CD8-positive, alpha-beta memory T cell (primary cell): ENCODE results near the gene SHISA7. TPM values are rescaled to one million over a fixed set of nuclear protein-coding genes. Genes with fewer than 3 reads are reported as not detected.
A peak's percentile ranks its signal among the peaks of the same experiment; 100 is the strongest.

Source experiments
- CTCF ChIA-PET: fragments of 350-600 bp; sonication (Branson Sonifier 250); formaldehyde crosslinking; loops from one replicate; lab custom pipeline; 2021; ENCODE audit warnings: antibody characterized with exemption; lab: Charles Lee
- POLR2A ChIA-PET: fragments of 350-600 bp; sonication (Branson Sonifier 250); formaldehyde crosslinking; loops from one replicate; lab custom pipeline; 2021; ENCODE audit warnings: antibody characterized with exemption; lab: Charles Lee
- DNase-seq, 5 donors: peaks; one replicate each; pipeline versions ENCODE4 v3.0.0 to v3.0.0-alpha.2; 2020 to 2022; ENCODE audit warnings: mixed read lengths in 1 of 5
- H3K27ac ChIP-seq: one replicate; pipeline ENCODE4 v1.7.0; 2013; ENCODE audit warnings: low read depth, mild to moderate bottlenecking, low read length, moderate library complexity
- H3K27me3 ChIP-seq: 2 replicates; pipeline ENCODE4 v1.7.0; 2013; ENCODE audit warnings: low read length, mild to moderate bottlenecking; ENCODE audit not compliant: insufficient read depth, poor library complexity, severe bottlenecking
- H3K36me3 ChIP-seq: 2 replicates; pipeline ENCODE4 v1.7.0; 2013; ENCODE audit warnings: mild to moderate bottlenecking, low read length, moderate library complexity; ENCODE audit not compliant: insufficient read depth
- H3K4me1 ChIP-seq: 2 replicates; pipeline ENCODE4 v1.7.0; 2013; ENCODE audit warnings: mild to moderate bottlenecking, low read length, moderate library complexity; ENCODE audit not compliant: insufficient read depth
- H3K4me3 ChIP-seq: 2 replicates; pipeline ENCODE4 v1.7.0; 2013; ENCODE audit warnings: mild to moderate bottlenecking, low read length
- H3K9me3 ChIP-seq: 2 replicates; pipeline ENCODE4 v1.7.0; 2013; ENCODE audit warnings: mild to moderate bottlenecking, low read length
- H3K27ac Mint-ChIP-seq, 8 donors: one replicate each; pipeline ENCODE4 v1.8.0; 2020 to 2021; ENCODE audit warnings: mixed read lengths in 8 of 8, mild to moderate bottlenecking in 6 of 8, inconsistent platforms in 3 of 8, moderate library complexity in 3 of 8
- H3K27me3 Mint-ChIP-seq, 2 donors: one replicate each; pipeline ENCODE4 v1.8.0; 2020 to 2021; ENCODE audit warnings: mixed read lengths in 2 of 2, mild to moderate bottlenecking in 1 of 2, moderate library complexity in 1 of 2
- H3K36me3 Mint-ChIP-seq, 3 donors: one replicate each; pipeline ENCODE4 v1.8.0; 2020 to 2021; ENCODE audit warnings: mixed read lengths in 3 of 3, inconsistent platforms in 1 of 3, mild to moderate bottlenecking in 1 of 3
- H3K4me1 Mint-ChIP-seq, 3 donors: one replicate each; pipeline ENCODE4 v1.8.0; 2020 to 2021; ENCODE audit warnings: mixed read lengths in 3 of 3, inconsistent platforms in 1 of 3, mild to moderate bottlenecking in 1 of 3
- H3K4me3 Mint-ChIP-seq, 7 donors: one replicate each; pipeline ENCODE4 v1.8.0; 2020 to 2021; ENCODE audit warnings: mixed read lengths in 7 of 7, mild to moderate bottlenecking in 6 of 7, moderate library complexity in 4 of 7, inconsistent platforms in 2 of 7
- H3K9me3 Mint-ChIP-seq, 5 donors: one replicate each; pipeline ENCODE4 v1.8.0; 2020 to 2022; ENCODE audit warnings: mixed read lengths in 5 of 5, mild to moderate bottlenecking in 3 of 5, moderate library complexity in 2 of 5, inconsistent platforms in 1 of 5
- polyA plus RNA-seq: library from polyadenylated mRNA; unstranded; fragments of 300-500 nt; fragmentation: Illumina TruSeq; gene quantifications from one replicate; pipeline ENCODE4 v1.2.3, GENCODE V29; 2021
- total RNA-seq, 2 experiments: library from RNA; stranded (reverse); gene quantifications; one replicate each; pipeline ENCODE4 v1.2.3, GENCODE V29; 2021

Gene SHISA7
- total and polyA plus RNA-seq, 3 experiments from 2014 or later, result not detected

GRCh38 chr19:55487924-55488687 is 45.0 kb upstream of the SHISA7 start, which contains the start of gene SSC5D:
SSC5D (plus strand) TSS chr19:55488436; CDS start chr19:55488590, 154 bp downstream.
- peak within 1 kb of the TSS in 7 of 8 donors; percentile 3 to 86 (median 66) for H3K27ac Mint-ChIP-seq
- CTCF ChIA-PET, result interaction anchor here (1.0 to 6.4 kb wide), 2 partner anchors 16 to 20 kb away, joined by 8 to 34 read pairs; no protein-coding TSS in a partner anchor
- Histone ChIP-seq H3K4me1 (peaks cover 10% of the 10 kb centered on the region), H3K27ac (peak within 1 kb of the TSS; percentile 57), H3K9me3 (no peaks in the 10 kb centered on the region), H3K27me3 (no peaks in the 10 kb centered on the region), H3K36me3 (no peaks in the 10 kb centered on the region), H3K4me3 (no peak within 1 kb of the TSS)
- H3K27me3 Mint-ChIP-seq, result peaks cover 2 to 10% of the 10 kb centered on the region in 2 donors
- POLR2A ChIA-PET, result no interaction called here
- no peaks in the 10 kb centered on the region for H3K9me3 Mint-ChIP-seq
- peaks cover 0 to 1% (median 0%) of the 10 kb centered on the region in 3 donors for H3K36me3 Mint-ChIP-seq
- H3K4me1 Mint-ChIP-seq, result peaks cover 5 to 26% (median 9%) of the 10 kb centered on the region in 3 donors
- DNase-seq, result no peak
- H3K4me3 Mint-ChIP-seq, result peak within 1 kb of the TSS in 5 of 7 donors; percentile 19 to 83 (median 48)

DNA sequence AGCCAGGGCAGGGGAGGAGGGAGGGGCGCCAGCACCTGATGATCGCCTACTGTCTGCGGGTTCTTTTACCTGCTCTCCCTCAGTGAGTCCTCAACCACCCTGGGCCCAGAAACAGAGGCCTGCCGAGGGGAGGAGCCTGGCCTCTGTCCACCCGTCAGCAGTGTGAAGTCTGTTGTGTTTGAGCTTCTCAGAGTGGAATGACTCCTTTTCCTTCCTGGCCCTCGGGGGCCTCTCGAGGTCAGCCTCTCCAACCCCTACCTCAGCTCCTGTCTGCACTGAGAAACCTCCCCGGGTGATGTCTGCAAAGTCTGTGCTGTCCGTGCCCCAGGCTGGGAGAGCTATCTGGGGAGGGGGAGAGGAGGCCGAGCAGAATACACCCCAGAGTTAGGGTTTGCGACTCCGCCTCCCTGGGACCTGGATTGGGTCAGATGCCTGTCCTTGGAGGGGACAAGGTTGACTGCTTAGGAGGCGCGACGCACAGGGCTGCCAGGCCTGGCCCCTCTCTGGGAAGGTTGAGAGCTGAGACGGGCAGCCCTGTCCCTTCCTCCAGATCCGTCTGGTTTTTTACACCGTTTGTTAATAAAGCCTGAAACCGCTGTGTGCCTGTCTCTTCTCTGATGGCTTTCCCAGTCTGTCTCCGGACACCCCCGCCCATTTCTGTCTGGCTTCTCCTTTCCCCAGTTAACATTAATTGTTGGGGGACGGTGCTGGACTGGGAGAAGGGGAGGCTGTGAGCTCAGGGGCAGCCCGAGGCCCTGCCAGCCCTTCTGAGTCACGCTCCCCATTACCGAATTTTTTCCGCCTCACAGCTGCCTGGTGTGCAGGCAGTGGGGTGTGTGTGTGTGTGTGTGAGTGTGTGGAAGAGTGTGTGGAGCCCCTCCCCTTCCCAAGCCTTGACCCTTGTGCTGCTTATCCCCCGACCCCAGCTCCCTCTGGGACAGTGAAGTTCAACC is 44.1 kb upstream of the SHISA7 start:
- no peaks in the 10 kb centered on the region for H3K27me3 ChIP-seq
- peaks cover 0 to 5% (median 0%) of the 10 kb centered on the region in 3 donors for H3K36me3 Mint-ChIP-seq
- ChIA-PET POLR2A (interaction anchor here (0.7 kb wide), 1 partner anchor 11 kb away, joined by 3 read pairs; no protein-coding TSS in a partner anchor), CTCF (interaction anchor here (1.0 to 6.4 kb wide), 2 partner anchors 17 to 19 kb away, joined by 8 to 34 read pairs; no protein-coding TSS in a partner anchor)
- peak overlapping the region; percentile 57 for H3K27ac ChIP-seq
- peak overlapping the region; percentile 3 to 86 (median 58) for H3K27ac Mint-ChIP-seq
- peaks cover 2 to 8% of the 10 kb centered on the region in 2 donors for H3K27me3 Mint-ChIP-seq
- H3K9me3 Mint-ChIP-seq, result no peaks in the 10 kb centered on the region
- no peak for DNase-seq
- H3K9me3 ChIP-seq, result no peaks in the 10 kb centered on the region
- H3K4me1 Mint-ChIP-seq, result peaks cover 5 to 26% (median 9%) of the 10 kb centered on the region in 3 donors
- H3K4me3 Mint-ChIP-seq, result peak overlapping the region in 5 of 7 donors; percentile 19 to 83 (median 48)
- H3K4me1 ChIP-seq, result peaks cover 10% of the 10 kb centered on the region
- no peaks in the 10 kb centered on the region for H3K36me3 ChIP-seq
- H3K4me3 ChIP-seq, result no peak overlapping the region

DNA sequence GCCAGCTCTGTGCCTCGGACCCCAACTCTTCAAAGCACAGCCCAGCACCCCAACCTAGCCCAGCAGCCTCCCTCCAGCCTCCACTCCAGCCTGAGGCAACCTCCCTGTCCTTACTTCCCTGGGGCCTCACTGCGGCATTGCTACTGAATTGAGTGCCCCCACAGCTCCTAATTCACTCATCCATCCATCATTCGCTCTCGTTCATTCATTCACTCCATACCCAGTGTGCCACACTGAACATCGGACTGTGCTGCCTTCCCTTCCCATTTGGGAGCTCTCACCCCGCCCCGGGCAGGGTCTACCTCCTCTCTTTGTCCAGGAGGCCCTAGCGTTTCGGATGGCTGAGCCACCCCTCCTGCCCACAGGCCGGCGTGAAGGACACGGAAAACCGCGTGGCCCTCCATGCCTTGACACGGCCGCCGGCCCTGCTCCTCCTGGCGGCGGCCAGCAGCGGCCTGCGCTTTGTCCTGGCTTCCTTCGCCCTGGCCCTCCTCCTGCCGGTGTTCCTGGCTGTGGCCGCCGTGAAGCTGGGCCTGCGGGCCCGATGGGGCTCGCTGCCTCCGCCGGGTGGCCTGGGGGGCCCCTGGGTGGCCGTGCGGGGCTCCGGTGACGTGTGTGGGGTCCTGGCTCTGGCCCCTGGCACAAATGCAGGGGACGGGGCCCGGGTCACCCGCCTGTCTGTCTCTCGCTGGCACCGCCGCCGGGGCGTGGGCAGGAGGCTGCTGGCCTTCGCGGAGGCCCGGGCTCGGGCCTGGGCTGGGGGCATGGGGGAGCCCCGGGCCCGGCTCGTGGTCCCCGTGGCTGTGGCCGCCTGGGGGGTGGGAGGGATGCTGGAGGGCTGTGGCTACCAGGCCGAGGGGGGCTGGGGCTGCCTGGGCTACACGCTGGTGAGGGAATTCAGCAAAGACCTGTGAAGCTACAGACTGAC is 43.2 kb upstream of the SHISA7 start:
- ChIA-PET POLR2A (interaction anchor here (0.7 to 1.9 kb wide), 2 partner anchors 10 kb away, joined by 3 to 14 read pairs; partner anchors contain the start of gene ZNF628), CTCF (interaction anchor here (2.4 to 6.4 kb wide), 2 partner anchors 11 to 18 kb away, joined by 10 to 34 read pairs; partner anchors contain the start of gene ZNF628)
- Mint-ChIP-seq H3K4me3 (peak overlapping the region; percentile 72 to 87 (median 75)), H3K4me1 (peaks cover 5 to 26% (median 9%) of the 10 kb centered on the region in 3 donors), H3K9me3 (no peaks in the 10 kb centered on the region), H3K36me3 (peaks cover 0 to 8% (median 0%) of the 10 kb centered on the region in 3 donors), H3K27me3 (no peaks in the 10 kb centered on the region), H3K27ac (peak overlapping the region in 6 of 8 donors; percentile 77 to 96 (median 90))
- H3K4me1 ChIP-seq, result peaks cover 10% of the 10 kb centered on the region
- no peaks in the 10 kb centered on the region for H3K9me3 ChIP-seq
- H3K27me3 ChIP-seq, result no peaks in the 10 kb centered on the region
- peak overlapping the region; percentile 57 for H3K27ac ChIP-seq
- DNase-seq, result no peak
- no peak overlapping the region for H3K4me3 ChIP-seq
- H3K36me3 ChIP-seq, result no peaks in the 10 kb centered on the region

- no peaks in the 10 kb centered on the region for H3K9me3 Mint-ChIP-seq
Measured at GRCh38 chr19:55485439-55486011, 42.4 kb upstream of the SHISA7 start.

GRCh38 chr19:55484593-55485438 is 41.7 kb upstream of the SHISA7 start, which contains the start of gene NAT14:
NAT14 (plus strand) TSS chr19:55485188; CDS start chr19:55485709, 521 bp downstream.
- no peaks in the 10 kb centered on the region for H3K9me3 ChIP-seq
- H3K4me1 ChIP-seq, result peaks cover 10% of the 10 kb centered on the region
- ChIA-PET CTCF (interaction anchor here (0.8 to 6.4 kb wide), 4 partner anchors 9 to 343 kb away, joined by 3 to 34 read pairs (median 7); partner anchors contain the start of gene ZNF628), POLR2A (interaction anchor here (0.6 to 1.9 kb wide), 5 partner anchors 8 to 226 kb away, joined by 3 to 14 read pairs (median 6); partner anchors contain the start of genes ISOC2, PPP6R1, UBE2S and ZNF628)
- no peaks in the 10 kb centered on the region for H3K27me3 ChIP-seq
- peak within 1 kb of the TSS; percentile 61 for H3K27ac ChIP-seq
- Mint-ChIP-seq H3K27ac (peak within 1 kb of the TSS; percentile 77 to 98 (median 90)), H3K9me3 (no peaks in the 10 kb centered on the region), H3K4me3 (peak within 1 kb of the TSS; percentile 73 to 88 (median 77)), H3K27me3 (no peaks in the 10 kb centered on the region), H3K36me3 (peaks cover 0 to 13% (median 0%) of the 10 kb centered on the region in 3 donors), H3K4me1 (peaks cover 6 to 31% (median 11%) of the 10 kb centered on the region in 3 donors)
- H3K36me3 ChIP-seq, result no peaks in the 10 kb centered on the region
- peak within 1 kb of the TSS; percentile 64 for H3K4me3 ChIP-seq
- peak; percentile 49 to 82 (median 70) for DNase-seq

More at GRCh38 chr19:55485439-55486011, 42.4 kb upstream of the SHISA7 start:
- peak overlapping the region; percentile 61 for H3K27ac ChIP-seq
- H3K36me3 ChIP-seq, result no peaks in the 10 kb centered on the region
- H3K4me3 ChIP-seq, result peak overlapping the region; percentile 64
- H3K36me3 Mint-ChIP-seq, result peaks cover 0 to 10% (median 0%) of the 10 kb centered on the region in 3 donors
- no peaks in the 10 kb centered on the region for H3K27me3 Mint-ChIP-seq
- H3K27me3 ChIP-seq, result no peaks in the 10 kb centered on the region
- CTCF ChIA-PET, result interaction anchor here (0.8 to 6.4 kb wide), 3 partner anchors 10 to 147 kb away, joined by 4 to 34 read pairs (median 10); partner anchors contain the start of gene ZNF628
- peaks cover 10% of the 10 kb centered on the region for H3K4me1 ChIP-seq
- POLR2A ChIA-PET, result interaction anchor here (0.6 to 1.9 kb wide), 5 partner anchors 9 to 226 kb away, joined by 3 to 14 read pairs (median 6); partner anchors contain the start of genes ISOC2, PPP6R1, UBE2S and ZNF628
- H3K4me3 Mint-ChIP-seq, result peak overlapping the region; percentile 73 to 88 (median 77)
- no peaks in the 10 kb centered on the region for H3K9me3 ChIP-seq
- peaks cover 5 to 27% (median 11%) of the 10 kb centered on the region in 3 donors for H3K4me1 Mint-ChIP-seq
- H3K27ac Mint-ChIP-seq, result peak overlapping the region; percentile 77 to 98 (median 90)
- DNase-seq, result peak in 1 of 5 donors; percentile 39
